Fibroblast of mammary gland (primary cell): Measurements from ENCODE around the gene PANK1.
A peak's percentile ranks its signal among the peaks of the same experiment; 100 is the strongest.

ENCODE experiments used
- DNase-seq: peaks from one replicate; pipeline ENCODE4 v3.0.0-alpha.2; 2010; ENCODE audit warnings: low read depth
- H3K4me3 ChIP-seq: 2 replicates; pipeline ENCODE4 v1.5.1; 2011; ENCODE audit warnings: low read depth, mild to moderate bottlenecking, low read length, moderate library complexity; ENCODE audit not compliant: control insufficient read depth
- TF ChIP-seq, protein P1 (sequence below): conservative IDR thresholded peaks from 2 replicates; pipeline ENCODE4 v1.5.1; 2011; ENCODE audit warnings: low read depth, low read length, inconsistent platforms; ENCODE audit not compliant: control insufficient read depth, insufficient read depth

PANK1 gene

DNA sequence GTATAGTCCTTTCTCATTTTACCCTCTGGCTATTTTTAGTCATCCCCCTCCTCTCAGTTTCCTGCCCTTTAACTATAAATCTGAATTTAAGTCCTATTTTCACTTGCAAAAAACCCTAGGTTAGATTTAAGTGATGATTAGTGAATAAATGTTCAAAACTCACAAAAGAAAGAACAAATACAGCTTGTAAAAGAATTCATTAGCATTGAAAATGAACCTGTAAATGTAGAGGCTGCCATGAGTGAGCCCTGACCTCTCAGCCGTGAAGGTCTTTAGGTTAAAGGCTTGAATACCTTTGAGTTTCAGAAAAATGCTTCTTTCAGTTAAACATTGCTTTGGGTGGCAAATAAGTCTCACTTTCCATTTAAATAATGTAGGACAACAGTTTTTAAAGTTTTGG is 107.7 kb downstream of the PANK1 start:
- TF ChIP-seq, protein P1, sequence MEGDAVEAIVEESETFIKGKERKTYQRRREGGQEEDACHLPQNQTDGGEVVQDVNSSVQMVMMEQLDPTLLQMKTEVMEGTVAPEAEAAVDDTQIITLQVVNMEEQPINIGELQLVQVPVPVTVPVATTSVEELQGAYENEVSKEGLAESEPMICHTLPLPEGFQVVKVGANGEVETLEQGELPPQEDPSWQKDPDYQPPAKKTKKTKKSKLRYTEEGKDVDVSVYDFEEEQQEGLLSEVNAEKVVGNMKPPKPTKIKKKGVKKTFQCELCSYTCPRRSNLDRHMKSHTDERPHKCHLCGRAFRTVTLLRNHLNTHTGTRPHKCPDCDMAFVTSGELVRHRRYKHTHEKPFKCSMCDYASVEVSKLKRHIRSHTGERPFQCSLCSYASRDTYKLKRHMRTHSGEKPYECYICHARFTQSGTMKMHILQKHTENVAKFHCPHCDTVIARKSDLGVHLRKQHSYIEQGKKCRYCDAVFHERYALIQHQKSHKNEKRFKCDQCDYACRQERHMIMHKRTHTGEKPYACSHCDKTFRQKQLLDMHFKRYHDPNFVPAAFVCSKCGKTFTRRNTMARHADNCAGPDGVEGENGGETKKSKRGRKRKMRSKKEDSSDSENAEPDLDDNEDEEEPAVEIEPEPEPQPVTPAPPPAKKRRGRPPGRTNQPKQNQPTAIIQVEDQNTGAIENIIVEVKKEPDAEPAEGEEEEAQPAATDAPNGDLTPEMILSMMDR, result no peak
- H3K4me3 ChIP-seq, result no peak overlapping the region
- DNase-seq, result no peak

- peak overlapping the region; percentile 28 for H3K4me3 ChIP-seq
- no peak for DNase-seq
- TF ChIP-seq, protein P1, result no peak
Measured at GRCh38 chr10:89536013-89536354, 109.1 kb downstream of the PANK1 start.

DNA sequence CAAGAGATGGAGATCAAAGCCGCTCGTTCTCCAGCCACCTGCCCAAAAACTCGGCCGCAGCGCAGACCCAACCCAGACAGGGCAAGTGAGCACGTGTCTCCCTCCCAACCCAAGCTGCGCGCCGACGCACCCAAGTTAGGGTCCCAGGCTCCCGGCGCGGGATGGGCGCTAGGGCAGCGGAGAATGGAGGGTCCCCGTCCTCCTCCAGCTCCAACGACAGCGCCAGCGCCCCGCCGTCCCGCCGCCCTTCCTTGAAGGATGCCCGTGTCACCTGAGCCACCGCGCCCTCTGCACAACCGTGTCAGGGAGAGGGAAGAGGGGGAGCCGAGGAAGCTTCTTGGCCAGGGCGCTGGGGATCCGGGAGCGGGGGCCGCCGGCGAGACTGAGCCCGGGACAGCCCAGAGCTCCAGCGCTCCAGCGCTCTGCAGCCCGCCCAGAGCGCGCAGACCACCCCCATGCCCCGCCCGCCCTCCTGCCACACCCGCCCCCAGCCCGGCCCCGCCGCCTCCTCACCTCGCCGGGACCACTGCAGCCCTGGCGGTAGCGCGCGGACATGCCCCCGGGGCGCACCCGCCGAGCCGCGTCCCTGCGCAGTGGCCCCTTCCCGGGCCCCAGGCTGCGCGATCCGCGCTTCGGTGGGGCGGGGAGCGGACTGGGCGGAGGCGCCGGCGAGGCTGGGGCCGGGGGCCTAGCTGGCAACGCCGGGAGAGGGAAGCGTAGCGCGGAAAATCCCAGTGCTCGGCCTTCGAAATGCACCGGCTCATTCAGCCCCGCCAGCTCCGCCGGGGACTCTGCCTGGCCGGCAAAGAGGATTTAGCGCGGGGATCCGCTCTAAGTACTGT is 109.7 kb downstream of the PANK1 start, which contains the start of gene SLC16A12:
Gene SLC16A12, minus strand, starts transcription at position 424 of the 842 bp plus-strand sequence. CDS start 73,016 bp downstream, outside the sequence.
- TF ChIP-seq, protein P1, result no peak
- H3K4me3 ChIP-seq, result peak within 1 kb of the TSS; percentile 48
- DNase-seq, result no peak

DNA sequence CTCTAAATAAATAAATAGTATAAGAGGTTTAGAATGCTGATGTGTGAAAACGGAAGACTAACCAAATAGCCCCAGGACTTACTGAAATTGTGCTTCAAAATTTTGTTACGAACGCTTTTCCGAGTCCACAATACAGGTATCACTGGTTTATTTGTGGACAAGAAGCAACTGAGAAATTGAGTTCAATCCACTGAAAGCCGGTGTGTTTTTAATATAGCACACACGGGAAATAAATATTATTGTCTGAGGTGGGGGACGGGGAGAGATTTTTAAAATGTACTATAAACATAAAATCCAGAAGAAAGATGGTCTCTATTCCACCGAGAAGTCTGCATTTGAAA is 110.2 kb downstream of the PANK1 start:
- TF ChIP-seq, protein P1, result no peak
- peak overlapping the region; percentile 48 for H3K4me3 ChIP-seq
- DNase-seq, result no peak
